GM19238 (cell line): Measurements from ENCODE around the gene SHB.
"Not testable (repeated sequence)": the region's sequence is repeated elsewhere in the genome, so short reads cannot be mapped to it uniquely, and the experiment has no call there.

ENCODE experiments used
- DNase-seq: peaks from one replicate; pipeline ENCODE4 v3.0.0; 2011; ENCODE audit warnings: low spot score; ENCODE audit not compliant: insufficient read length

Gene SHB

DNA sequence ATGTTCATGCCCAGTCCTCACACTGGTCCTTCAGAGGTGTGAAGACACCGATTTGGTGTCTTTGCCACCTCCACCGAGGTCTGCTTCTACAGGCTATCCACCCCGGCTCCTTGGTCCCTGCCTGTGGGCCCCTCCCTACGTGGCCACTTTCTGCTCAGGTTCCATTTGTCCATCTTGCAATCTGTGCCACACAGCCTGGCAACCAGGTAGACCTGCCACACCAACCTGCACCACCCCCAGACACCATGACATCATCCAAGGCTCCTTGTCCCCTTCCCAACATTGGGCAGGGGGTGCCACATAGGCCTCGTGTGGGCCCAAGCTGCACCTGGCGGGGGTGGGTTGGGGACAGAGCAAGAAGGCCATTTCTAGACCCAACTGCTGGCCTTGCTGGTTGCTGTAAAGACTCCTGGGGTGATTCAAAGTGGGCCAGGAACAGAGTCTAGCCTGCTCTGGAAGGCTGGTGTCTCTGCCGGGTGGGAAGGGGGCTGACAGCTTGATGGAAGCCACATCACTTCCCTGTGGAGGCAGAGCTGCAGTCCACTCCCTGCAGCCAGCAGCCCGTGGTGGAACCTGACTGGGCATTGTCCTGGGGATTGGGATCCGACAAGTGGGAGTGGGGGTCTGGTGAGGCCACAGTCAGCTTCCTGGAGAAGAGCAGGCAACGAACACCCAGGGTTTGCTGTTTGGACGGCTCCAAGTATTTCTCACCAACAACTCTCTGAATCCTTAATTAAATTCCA is 99.3 kb downstream of the SHB start:
- no peak for DNase-seq

DNA sequence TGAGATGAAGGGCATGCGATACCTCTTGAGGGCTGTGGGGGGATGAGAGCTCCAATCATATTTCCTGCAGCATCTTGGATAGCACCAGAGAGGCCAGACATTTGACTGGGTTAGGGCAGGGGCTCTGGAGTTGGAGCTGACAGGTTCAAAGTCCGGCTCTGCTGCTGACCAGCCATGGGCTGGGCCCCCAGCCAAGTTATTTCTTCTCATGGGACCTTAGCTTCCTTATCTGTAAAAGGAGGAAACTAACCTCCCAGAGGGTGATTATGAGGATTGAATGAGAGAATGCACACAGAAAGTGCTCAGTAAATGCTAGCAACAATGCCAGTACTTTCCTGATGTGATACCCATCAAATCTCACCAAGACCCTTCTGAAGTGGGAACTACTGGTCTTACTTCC is 99.9 kb downstream of the SHB start:
- DNase-seq = no peak

DNA sequence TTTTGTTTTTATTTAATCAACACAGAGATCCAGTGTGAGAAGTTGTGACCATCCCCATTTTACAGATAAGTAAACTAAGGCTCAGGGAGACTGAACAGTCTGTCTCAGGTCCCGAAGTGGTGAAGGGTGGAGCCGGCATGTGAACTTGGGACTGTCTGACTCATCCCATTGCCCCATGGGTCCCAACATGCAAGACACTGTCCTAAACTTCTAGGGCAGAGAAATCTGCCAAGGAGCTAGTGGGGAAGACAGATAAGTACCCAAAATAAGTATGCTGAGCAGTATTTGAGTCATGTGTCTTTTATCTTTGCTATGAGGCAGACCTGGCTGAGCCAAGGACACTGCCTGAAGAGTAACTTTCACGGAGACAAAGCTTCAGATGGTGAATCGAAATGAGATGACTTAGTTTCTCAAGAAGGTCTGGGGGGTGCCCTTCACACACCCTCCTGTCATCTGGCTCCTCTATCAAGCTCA is 100.8 kb downstream of the SHB start:
- DNase-seq = no peak

DNA sequence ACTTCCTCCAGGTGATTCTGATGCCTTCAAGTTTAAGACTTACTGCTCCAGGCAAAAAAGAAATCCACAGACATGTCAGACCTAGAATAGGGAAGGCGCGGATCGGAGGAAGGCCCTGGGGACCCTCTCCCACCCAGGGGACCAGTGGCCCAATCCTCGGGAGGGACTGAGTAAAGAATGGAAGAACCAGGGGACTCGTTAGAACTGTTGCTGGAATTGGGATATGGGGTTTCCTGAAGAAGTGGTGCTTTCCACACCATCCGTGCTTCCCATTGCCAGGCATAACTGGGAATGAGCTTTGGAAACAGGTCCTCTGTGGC is 101.3 kb downstream of the SHB start:
- no peak for DNase-seq

DNA sequence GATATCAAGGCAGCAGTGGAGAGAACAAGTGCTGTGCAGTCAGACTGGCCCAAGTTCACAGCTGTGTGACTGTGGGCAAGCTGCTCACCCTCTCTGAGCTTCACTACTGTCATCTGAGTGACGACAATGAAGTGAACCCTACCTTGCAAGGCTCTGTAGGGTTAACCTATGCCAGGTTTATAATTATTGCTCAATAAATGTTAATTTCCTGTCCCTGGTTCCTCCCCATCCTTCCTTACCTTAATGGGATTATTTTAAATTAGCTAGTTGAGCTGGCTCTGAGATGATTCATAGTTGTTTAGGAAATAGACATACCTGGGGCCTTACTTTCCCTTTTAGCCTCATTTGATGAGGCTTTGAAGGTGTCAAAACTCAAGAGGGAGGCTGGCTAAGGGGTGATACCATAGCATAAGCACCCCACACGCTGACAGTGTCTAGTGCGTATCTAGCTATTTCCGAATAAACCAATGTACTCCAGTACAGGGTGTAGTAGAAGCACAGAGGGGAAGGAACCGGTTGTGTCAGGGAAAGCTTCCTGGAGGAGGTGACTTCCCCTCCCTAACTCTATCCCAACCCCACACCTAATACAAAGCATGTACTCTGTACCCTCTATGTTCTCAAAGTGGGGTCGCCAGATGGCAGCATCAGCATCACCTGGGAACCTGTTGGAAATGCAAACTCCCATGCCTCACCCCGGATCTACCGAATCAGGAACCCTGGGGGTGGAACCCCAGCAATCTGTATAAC is 101.8 kb downstream of the SHB start:
- no peak for DNase-seq

DNA sequence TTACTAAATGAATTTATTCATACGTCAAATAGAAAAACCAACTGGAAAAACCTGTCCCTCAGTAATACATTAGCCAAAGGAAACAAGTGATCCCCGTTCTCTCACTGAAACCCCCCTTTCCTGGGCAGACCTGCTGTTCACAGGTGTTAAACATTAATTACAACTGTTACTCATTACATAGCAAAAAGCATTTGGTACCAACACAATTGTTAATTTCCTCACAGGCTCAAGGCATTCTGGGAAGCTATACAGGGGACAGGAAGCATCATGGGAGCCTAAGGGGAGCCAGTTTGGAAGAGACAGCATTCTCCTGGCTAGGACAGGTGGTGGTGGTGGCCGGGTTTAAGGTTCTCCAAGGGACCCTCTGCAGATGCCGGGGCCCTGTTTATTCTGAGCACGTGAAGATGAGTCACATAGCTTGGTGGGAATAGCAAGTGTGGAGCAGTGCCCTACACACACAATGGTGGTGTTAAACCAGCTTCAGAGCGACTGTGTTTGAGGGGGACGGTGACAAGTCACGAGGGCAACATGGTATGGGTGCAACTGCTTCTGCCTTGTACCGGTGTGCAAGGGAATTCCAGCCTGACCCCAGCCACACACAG is 102.5 kb downstream of the SHB start:
- peak; percentile 23 for DNase-seq

DNA sequence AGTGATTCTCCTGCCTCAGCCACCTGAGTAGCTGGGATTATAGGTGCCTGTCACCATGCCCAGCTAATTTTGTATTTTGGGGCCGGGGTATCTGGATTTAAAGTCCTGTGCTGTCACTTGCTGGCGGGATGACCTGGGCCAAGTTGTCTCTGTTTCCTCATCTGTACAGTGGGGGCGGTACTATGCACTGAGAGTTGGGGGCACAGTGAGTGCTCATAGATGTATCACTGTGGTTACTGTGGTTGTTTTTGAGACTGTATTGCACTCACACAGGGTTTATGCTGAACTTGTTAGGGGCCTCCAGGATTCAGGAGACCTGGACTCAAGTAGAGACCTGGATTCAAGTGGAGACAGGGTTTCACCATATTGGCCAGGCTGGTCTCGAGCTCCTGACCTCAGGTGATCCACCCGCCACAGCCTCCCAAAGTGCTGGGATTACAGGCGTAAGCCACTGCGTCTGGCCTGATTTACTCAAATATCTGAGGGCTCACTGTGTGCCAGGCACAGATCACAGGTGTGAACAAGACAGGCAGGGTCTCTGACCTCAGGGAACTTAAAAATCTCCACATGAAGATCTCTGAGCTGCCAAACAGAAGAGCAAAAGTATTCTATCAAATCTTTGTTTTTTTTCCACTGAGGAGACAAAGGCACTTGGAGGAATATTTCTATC is 103.2 kb downstream of the SHB start:
- not testable (repeated sequence) for DNase-seq

DNA sequence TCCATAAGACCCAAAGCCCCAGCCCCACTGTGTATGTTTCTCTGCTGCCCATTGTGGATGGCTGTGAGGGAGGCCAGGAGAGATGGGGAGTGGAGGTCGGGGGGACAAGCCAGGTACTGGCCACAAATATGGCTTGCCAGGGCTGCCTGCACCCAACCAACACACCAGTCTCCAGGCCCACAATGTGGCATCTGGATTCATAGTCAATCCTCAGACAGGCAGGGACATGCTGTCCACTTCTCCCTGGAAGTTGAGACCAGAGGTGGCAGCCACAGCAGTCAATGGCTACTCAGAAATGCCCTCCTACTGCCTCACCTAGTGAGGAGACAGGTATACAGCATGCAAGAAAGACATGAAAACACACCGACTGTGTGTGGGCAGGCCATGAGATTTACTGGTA is 103.9 kb downstream of the SHB start:
- no peak for DNase-seq

DNA sequence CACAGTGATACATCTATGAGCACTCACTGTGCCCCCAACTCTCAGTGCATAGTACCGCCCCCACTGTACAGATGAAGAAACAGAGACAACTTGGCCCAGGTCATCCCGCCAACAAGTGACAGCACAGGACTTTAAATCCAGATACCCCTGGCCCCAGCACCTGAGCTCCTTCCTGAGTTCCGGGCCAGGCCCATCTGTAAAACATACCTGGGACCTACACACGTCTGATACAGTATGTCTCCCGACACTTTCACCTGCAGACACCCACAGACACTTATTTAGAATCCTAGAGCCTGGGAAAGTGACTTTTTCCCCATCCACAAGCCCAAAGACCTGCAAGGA is 104.3 kb downstream of the SHB start:
- no peak for DNase-seq

DNA sequence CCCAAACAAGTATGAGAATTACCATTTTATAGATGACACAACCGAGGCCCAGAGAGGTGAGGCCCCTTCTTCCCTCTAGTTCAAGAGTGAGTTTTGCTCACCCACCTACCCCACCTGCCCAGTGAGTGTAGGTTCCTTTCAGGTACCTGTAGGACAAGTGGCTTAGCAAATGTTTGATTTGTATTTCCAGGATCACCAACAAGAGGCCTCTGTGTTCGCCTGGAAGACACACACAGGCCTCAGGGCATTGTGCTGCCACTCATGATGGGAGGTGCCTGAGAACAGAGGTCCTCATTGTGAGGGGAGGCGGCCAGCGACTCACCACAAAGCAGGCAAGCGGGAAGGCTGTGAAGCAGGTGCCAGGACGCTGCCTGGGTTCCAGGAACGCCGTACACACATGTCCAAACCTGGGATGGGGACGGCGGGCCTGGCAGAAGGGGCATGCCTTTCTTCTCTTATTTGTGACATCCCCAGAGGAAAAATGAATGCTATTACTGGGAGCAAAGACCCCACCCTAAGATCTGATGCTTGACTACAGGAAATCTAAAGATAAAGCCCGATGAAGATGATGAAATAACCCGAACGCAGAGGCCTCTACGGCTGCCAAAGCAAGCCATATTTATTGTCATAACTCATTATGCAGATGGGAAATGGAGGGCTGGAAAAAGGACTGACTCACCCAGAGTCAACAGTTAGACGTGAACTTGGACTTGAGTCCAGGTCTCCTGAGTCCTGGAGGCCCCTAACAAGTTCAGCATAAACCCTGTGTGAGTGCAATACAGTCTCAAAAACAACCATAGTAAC is 104.9 kb downstream of the SHB start:
- DNase-seq = no peak

DNA sequence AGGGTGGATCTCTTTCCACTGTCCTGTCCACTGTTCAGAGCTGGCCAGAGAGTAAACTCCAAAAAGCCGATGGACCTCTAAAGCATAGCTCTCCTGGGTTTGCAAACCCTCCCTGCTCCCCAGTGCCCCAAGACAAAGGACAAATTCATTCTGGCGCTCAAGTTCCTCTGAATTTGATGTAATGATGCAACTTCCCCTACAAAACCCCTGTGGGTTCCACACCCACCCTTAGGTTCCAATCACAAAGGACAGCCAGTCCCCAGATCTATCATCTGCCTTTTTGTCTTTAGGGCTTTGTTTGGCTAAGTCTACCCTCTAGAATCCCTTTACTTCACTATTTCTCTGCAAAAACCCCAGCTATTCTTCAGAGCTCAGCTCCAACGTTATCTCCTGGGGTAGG is 107.7 kb downstream of the SHB start:
- no peak for DNase-seq

DNA sequence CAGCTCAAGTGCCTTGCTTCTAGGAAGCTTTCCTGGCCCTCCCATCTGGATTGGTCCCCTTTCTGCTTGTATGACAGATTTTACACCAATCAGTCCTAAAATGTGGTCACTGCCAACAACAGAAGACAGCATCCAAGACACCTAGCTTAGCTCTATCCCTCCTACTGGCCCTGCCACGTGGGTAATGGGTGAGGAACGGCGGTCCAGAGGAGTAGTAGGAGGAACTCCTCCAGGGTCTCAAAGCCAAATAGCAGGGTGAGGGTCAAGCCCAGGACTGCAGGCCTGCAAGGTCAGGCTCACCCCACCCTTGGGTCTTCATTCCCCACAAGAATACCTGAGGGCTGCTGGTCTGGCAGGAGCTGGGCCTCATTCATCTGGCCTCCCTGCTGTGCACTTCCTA is 108.4 kb downstream of the SHB start:
- no peak for DNase-seq

DNA sequence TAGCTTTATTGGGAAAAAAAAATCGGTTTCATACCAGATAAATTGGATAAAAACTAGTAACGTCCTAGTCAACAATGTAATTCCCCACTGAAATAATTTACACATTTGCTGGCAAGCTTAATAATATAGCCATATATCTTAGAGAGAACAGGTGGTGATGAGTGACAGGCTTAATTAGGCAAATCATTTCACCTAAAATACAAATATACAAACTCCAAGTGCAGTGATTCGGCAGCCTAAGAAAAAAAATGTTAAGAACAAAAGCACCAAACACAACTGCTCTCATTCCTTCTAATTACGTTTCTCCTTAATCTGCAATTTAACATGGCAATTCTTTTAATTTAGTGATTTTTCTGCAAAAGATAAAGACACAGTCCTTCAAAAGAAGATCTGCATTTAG is 109.1 kb downstream of the SHB start:
- DNase-seq = no peak

DNA sequence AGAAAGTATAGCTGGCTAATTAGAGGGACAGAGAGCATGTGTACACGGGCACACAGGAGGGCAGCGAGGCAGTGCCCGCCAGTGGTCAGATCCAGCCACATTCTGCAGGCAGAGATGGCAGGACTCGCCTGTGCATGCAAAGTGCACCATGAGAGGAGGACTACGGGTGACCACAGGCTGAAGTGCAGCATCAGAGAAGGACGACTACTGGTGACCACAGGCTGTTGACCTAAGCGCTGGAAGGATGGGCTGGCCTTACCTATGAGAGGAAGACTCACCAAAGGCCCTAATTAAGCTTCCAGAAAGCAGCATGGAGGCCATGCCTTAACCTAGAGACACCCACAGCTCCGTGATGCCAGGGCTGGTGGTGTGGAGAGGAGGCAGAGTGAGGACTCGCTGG is 110.9 kb downstream of the SHB start:
- no peak for DNase-seq

DNA sequence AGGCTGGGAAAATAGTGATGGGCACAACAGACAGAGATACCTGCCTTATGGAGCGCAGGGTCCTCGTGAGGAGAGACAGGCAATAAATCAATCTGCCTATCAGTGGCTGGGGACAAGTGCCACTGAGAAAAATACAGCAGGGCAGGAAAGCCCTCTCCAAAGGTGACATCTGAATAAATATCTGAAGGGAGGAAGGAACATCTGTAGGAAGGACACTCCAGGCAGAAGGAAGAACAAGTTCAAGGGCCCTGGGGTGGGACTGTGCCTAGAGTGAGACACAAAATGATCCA is 111.4 kb downstream of the SHB start:
- no peak for DNase-seq

DNA sequence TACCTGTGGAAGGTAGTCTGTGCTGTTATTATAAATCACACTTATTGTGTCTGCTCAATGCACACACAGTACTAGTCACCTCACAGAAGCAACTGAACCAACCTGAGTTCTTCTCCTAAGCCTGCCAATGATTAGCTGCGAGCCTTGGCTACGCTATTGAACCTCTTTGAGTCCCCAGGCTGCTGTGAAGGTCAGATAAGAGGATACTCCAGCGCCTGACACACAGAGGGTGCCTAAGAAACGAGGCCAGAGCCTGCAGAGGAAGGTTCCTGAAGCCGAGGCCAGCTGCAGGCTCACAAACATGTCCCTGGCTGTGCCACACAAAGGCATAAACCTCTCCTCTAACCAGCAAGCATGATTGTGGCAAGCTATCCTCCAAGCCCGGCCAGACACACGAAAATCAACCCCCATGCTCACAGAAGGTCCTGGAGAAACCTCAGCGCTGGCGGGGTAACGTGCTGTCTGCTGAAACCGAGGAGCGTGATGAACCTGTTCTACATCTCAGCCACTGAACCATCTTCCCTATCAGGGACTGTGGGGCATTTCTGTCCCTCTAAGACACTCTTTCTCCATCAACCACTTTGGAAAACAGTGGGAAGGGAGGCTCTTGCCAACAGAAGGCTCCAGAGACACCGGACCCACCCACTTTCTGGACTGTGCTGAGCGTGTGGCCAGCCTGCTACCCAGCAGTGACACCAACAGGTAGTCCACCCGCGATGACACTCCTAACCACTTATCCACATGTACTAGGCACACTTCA is 111.9 kb downstream of the SHB start:
- no peak for DNase-seq

DNA sequence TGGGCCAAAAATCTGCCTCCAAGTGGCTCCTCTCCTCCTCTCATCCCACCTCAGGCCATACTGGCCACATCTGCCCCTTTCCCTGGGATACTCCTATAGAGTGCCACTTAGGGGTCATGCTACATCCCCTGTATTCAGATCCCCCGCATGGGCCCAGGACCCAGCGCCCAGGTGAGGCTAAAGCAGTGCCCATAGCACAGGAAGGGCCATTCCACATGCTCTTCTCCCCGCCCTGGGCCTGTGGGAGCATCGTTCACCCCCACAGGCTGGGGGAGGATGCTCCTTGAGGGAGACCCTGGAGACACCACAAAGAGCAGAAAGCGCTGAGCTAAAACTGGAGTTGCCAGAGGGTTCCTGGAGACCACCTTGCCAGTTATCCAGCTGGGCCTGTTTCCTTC is 112.6 kb downstream of the SHB start:
- no peak for DNase-seq

DNA sequence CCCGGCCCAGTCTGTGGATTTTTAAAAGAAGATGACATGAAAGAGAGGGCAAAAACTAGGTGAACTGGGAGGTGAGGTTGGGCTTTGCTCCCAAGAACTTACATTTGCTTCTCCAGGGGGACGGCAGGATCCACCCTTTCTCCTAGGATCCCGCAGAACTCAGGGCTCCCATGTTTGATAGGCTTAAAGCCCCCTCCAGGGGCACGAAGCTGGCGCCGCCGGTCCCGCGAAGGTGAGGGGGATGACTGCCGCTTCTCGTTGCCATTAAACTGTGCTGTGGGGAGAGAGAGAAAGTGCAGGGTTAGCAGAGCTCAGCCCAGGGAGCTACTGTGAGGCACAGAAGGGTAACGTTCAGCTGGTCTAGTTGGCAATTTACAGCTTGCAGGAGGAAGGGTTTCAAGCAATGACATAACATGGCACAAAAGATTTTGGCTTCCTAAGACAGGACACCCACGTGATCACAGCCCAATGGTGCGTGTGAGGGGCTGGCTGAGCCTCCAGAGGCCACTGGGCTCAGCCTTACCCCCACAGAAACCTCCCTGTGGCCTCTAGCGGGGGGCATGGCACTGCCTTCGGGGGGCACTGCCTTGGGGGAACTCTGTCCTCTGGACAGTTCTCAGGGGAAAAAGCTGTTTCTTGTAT is 113.1 kb downstream of the SHB start:
- DNase-seq = no peak

DNA sequence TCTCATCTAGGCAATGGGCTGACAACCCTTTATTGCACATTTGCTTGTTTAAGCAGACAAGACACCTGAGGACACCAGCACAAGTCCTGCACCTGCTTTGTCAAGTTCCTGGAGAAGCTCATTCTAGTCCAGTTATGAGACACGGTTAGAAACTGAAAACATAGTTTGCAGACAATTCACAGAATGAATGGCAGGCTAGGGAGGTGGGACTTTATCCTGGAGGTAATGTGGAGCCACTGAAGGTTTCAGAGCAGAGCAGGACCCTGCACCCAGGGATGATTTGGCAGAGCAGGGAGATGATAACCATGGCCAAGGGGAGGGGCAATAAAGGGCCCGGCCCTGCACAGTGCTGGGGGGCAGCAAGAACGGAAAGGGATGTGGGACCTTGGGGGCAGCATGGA is 114.4 kb downstream of the SHB start:
- peak; percentile 34 for DNase-seq

DNA sequence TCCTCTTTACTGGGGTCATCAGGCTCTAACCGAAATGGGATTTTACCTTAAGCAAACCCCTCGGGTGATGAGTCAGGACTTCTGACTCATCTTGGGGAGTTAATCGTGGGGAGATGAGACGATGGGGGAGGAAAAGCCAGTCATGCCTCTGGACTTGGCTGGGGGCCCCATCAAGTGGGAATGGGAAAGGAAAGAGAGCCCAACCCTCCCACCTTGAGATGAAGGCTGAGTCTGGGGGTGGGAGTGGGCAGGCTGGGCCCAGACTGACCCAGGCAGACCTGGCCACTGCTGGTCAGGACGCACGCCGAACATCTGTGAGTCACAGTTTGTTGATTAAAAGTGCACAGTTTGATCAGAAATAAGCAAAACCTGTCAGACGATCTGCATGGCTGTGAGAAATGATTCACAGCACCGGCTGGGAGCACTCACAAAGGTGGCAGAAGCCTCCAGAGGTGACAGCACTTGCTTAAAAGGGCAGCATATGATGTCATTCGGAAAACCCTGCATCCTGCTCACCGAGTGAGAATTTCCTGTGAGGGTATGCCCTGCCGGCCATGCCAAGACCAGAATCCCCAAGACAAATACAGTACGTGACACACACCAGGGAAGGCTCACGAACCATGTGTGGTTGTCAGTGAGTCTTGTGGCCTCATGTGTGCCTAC is 115.1 kb downstream of the SHB start:
- DNase-seq = peak; percentile 68
